OCI-LY3 (cell line): ENCODE results near the gene ZNF69.

Experiments used
- CTCF ChIP-seq: fragments of 200-600, 300-600 bp; sonication (generic); IDR thresholded peaks from 2 replicates; pipeline ENCODE4 v1.5.1; 2014; ENCODE audit warnings: antibody characterized with exemption, low read length, low read depth
- EZH2phosphoT487 ChIP-seq: fragments of 200-600 bp; shearing (Covaris generic); IDR thresholded peaks from 2 replicates; pipeline ENCODE4 v1.6.1; 2018; ENCODE audit warnings: antibody characterized with exemption, mixed run types, low read depth

- TF ChIP-seq CTCF, result no peak
- no peak for TF ChIP-seq EZH2phosphoT487
Observed at GRCh38 chr19:11949201-11949600, 61.6 kb downstream of the ZNF69 start.
